GM18502 (cell line): Measurements from ENCODE around the gene IL1R2.
A peak's percentile ranks its signal among the peaks of the same experiment; 100 is the strongest.

Experiments
- ATAC-seq: cut with Tn5 transposase; IDR thresholded peaks from one replicate; pipeline ENCODE4 v1.9.1; 2021; ENCODE audit warnings: mild to moderate bottlenecking; ENCODE audit not compliant: unreplicated experiment, poor library complexity

Gene IL1R2

DNA sequence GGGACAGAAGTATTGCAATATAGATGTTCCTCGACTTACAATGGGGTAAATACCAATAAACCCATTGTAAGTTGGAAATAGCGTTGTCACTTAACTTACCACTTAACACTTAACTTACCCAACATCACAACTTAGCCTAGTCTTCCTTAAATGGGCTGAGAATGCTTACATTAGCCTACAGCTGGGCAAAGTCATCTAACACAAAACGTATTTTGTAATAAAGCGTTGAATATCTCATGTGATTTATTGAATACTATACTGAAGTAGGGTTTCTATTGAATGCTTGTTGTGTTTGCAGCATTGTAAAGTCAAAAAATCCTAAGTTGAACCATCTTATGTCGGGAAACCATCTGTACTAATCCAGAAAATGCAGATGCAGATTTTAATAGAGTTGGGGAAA is 23.6 kb downstream of the IL1R2 start:
- ATAC-seq: no peak

DNA sequence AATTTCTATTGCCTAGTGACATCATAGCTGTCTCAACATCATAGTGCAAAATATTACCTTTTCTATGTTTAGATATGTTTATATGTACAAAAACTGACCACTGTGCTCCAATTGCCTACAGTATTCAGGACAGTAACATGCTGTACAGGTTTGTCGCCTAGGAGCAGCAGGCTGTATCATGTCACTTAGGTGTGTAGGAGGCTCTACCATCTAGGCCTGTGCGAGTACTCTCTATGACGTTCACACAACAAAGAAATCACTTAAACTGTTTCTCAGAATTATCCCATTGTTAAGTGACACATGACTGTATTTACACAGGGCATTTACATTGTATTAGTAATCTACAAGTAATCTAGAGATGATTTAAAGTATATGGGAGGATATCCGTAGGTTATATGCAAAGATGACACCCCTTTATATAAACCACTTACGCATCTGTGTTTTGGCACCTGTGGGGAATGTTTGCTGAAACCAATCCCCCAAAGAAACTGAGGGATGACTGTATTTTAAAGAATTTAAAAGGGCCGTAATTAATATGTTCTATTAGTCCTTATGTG is 24.7 kb downstream of the IL1R2 start:
- ATAC-seq: no peak

DNA sequence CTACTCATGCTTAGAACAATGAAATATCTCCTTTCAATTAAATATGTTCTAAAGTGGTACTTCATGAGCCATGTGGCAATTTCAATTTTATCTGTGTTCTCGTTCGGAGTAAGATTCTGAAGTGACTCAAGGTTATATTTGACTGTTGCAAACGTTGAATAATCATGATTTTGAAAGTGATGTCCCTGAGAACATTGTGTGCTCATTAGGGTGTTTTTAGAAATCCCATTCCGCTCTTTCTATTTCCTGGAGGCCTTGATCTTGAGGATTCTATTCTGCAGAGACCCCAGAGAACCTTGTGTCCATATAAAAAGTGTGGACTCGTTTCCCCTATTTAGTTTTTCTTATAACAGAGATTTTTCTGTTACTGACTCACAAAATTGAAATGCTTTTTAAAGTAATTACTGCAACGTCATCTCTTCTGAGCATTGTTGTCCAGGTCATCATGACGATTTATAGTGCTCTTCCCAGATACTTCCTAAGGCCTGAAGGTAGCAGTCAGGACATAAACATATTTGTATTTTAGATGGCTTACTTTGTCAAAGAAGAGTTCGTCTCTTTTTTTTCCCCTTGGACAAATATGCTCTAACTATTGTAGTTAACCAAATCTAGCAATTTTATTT is 27.2 kb downstream of the IL1R2 start:
- ATAC-seq: no peak

DNA sequence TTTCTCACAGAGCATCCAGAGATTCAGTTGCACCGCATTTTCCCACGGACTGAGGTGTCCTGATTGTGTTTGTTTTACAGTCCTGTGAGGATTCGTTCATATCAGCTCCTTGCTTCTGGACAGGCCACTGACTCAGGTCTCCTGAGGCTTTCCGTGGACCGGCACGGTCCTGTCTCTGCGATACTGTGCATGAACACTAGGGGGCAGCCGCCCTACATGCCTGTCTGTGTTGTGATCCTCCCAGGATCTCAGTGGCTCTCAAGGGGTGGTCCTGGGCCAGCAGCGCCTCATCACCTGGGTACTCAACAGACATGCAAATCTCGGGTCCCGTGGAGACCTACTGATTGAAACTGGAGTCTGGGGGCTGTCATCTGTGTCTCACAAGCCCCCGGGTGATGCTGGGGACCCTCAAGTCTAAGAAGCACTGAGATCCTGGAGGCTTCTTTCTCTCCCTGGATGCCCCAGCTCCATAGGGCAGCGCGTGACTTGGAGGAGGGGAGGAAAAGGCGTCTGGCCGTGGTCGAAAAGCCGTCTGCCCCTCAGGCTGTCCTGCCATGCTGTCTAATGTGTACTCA is 28.9 kb downstream of the IL1R2 start:
- ATAC-seq: peak; percentile 75

DNA sequence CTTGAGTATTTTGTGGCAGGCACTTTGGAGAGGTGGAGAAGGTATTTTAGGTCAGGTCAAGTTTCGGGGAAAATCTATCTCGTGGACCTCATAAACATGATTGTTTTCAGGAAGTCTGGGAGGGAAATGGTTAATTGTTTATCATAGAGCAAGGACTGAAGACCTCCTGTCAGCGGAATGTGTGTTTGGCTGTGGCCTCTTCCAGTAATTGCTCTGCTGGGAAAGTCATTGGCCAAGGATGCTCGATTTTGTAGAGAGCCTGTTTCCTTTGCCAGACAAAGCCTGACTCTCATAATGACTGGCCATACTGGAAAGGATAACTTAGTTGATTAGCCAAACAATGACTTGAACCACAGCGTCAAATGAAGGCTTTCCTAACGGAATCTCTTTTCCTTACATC is 30.0 kb downstream of the IL1R2 start:
- ATAC-seq: no peak

DNA sequence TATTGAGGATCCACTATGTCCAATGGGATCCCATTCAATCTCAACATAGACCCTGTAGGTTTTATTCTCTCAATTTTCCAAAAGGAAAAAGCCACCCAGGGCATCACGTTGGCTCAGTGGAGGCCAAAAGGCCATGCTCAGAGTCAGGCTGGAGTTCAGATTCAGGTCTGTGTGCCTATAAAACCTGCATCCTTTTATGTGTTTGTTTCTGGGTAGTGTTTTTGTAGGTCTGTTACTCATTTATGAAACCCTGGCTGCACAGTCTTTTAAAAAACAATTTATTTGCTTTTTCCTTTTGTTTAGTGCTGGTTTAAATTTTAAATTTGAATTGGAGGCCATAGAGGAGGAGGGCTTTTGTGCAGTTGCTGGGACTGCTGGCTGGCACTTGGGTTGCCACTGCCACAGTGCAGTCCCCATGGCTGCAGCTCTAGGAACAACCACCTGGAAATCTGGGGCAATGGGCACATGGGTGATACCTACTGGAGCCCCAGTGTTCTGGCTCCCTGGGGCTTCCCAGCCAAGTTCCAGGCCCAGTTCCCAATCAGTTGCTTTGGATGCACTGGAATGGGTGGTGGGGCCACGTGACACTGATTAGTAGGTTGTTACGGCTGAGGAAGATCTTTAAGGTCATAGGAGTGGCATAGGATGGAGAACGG is 31.3 kb downstream of the IL1R2 start:
- ATAC-seq: no peak

DNA sequence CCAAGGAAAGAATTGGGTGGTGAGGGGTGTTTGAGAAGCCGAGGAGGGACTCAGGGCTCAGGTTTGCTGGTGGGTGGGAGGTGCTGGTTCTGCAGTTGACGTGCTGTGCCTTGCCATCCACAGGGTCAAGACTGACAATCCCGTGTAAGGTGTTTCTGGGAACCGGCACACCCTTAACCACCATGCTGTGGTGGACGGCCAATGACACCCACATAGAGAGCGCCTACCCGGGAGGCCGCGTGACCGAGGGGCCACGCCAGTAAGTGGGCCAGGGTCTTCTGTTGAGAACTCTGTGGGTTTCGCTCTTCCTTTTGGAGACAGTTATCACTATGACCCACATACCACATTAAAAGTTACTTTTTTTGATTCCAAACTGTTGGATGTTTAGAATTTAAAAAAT is 32.6 kb downstream of the IL1R2 start:
- no peak for ATAC-seq

DNA sequence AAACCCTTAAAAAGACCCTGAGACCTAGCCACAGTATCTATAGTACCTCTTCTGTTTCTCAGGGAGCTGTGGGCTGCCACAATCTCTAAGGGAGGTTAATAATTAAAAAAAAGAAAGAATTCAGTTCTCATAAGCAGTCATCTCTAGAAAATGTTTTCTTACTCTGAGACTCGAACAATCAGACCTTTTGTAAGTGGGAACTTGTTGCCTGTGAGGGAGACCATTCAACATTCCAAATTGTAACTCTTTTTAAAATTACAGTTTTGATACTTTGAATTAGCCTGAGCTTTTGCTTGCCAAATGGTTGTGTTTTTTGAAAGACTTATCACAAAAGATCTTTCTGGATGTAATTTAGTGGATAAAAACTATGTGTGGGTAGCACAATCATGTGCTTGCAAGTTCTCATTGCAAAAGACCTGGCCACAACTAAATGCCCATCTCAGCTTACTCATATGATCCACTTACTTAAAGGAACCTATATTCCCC is 33.3 kb downstream of the IL1R2 start:
- peak; percentile 63 for ATAC-seq

DNA sequence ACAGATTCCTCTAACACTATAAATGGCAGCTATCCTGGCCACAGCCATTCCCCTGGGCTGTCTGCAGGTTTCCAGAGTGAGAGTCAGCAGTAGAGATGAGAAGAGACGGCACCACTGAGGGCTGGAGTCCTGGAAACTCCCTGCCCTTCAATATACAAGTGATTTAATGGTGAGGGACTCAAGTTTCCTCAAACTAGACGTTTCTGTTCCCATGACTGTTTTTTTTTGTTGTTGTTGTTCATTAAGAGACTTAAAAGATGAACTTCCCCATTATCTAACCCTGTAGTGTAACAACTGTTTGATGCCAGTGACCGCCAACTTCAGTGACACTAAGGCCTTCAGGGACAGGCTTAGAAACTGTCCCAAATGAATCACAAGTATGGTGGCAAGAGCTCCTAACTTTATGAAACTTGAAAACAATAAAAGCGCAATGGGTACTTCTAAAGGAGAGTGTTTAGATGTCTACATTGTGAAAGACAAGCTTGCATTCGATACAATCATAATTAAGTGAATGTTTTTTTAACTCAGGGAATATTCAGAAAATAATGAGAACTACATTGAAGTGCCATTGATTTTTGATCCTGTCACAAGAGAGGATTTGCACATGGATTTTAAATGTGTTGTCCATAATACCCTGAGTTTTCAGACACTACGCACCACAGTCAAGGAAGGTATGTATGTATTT is 34.0 kb downstream of the IL1R2 start:
- peak; percentile 44 for ATAC-seq

DNA sequence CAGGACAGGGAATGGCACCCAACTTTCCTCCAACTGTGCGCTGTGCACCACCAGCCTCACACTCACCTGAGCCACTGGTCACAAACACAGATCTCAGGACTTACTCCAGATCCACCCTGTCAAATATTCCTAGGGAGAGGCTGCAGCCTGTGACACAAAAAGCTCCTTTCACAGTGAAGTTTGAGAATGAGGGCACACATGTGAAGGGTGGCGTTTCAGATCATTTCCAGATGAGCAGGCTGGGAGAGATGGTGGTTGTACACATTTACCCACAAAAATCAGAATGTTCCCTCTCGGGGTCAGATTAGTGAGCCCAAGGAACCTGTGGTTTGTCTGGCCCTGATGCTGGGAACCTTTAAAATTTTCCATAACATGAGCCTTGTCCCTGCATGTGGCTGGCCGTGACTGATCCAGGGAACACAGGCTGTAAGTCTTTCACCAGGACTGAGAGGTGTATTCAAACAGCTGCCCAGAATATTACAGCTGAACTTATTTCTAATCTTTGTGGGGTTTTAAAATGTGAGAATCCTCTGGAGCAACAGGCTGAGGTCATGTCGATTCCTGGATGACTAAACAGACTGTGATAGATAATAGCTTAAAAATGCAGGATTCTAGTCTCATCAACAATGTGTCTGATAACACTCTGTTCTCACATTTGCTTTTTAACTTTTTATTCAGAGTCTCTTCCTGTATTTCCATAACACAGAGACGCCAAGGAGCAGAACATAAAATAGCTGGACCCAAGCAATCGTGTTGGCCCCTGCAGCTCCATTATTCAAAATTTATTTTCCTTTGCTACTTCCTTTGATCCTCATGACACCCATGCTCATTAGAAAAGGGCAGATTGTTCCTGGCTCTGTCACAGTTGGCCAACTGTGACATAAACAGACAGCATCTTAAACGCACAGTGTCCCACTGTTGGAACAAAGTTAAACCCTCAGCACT is 35.5 kb downstream of the IL1R2 start:
- no peak for ATAC-seq

DNA sequence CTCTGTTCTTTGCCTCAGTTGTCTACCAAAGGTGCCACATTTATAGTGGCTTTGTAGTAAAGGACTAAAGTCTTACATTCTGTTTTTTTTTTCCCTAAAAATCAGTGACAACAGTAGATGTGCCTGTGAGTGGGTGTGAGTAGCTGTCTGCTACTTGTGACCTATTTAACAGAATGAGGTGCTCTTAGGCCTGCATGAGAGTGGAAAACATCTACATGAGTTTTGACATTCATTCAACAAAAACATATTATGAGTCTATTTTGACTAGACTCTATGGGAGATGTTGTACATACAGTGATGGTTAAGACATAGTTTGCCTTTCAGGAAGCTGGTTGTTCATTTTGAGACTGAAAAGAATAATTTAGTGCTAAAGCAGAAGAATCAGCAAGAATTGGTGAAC is 36.7 kb downstream of the IL1R2 start:
- no peak for ATAC-seq

DNA sequence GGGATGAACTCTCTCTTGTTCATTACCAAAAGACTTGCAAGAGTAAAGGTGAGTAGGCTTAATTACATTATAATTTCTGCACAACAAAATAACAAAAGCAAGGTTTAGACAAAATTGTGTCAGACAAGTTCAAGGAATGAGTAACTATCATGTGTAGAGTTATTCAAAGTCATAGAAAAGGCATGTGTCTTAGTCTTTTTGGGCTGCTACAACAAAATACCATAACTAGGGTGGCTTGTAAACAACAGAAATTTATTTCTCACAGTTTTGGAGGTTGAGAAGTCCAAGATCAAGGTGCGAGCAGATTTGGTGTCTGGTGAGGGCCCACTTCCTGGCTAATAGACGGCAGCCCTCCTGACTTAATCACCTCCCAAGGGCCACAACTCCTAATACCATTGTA is 37.6 kb downstream of the IL1R2 start:
- ATAC-seq: no peak

DNA sequence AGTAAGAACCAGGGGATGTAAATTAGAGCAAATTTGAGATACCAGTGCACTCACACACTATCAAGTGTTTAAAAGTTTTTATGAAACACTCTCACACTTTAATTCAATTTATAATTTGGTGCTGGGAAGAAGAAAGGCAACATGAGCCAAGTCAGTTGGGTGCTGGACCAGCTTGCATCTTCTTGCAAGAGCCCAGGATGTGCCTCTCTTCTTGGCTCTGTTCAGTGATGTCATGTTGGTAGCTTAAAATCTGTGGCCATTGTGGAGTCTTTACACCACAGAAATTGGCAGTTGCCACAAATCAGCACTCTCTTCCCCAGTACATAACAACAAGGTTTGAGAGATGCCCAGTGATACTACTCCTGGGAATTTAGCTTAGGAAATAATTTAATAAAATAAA is 38.2 kb downstream of the IL1R2 start:
- no peak for ATAC-seq

DNA sequence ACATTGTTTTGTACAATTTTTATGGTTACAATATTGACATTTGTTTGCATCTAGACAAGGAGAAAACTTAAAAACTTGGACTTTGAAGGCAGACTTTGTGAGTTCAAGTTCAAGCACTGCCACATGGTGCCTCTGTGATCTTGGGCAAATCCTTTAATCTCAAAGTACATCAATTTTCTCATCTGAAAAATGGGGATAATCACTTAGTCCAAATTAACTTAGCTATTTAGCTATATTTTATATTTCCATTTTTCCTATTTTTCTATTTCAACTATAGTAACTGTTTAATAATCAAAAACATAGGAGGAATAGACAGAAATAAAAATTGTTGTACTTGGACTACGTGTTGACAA is 38.7 kb downstream of the IL1R2 start:
- no peak for ATAC-seq

DNA sequence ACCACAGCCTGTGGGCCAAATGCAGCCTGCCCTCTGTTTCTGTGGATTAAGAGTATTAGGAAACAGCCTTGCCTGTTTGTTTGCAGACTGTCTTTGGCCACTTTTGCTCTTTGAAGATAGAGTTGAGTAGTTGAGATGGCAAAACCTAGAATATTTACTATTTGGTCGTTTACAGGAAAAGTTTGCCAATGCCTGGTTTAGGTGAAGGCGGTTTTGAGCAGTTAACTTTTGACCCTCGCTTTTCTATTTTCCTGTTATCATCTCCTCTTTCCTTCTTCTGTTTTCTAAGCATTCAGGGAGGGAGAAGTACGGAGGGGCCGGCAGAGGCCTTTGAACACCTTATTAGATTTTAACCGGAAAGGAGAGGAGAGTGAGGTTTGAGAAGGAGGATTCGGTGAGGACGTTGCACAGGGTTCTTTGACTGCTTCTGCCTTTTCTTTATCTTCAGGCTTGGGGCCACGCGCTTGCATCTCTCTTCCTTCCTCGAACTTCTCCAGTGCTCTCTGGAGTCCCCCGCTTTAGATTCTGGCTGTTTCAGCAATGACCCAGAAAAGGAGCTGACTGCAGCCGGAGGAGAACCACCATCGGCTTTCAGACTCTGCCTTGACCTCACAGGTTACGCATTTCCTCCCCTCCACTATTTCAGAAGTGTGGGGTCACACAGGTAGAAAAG is 39.2 kb downstream of the IL1R2 start:
- no peak for ATAC-seq

DNA sequence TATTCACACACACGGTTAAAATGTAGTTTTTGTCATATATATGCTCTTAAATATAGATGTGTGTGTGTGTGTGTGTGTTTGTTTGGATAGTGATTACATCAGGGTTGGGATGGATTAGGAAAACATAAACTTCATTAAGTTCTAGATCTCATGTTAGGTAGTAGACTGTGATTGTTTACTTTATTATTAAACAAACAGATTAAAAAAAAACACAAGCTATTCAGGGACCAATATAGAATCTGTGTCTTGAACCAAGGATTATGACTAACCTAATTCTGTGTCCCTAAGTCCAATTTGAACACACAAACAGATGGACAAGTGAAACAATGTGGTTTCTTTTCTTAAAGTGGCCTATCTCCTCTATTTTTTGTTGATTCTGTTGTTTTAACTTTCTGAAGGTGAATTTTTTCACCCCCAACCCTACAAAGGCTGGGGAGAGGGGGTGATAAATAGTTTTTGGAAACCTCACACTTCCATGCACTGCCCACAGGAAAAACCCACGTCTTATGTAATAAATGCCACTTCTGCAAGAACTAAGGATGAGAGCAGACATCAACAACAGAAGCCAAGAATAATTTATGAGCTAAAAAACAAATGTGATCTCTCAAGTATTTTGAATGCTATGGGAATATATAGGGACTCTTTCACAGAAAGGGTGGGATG is 40.7 kb downstream of the IL1R2 start:
- ATAC-seq: no peak

DNA sequence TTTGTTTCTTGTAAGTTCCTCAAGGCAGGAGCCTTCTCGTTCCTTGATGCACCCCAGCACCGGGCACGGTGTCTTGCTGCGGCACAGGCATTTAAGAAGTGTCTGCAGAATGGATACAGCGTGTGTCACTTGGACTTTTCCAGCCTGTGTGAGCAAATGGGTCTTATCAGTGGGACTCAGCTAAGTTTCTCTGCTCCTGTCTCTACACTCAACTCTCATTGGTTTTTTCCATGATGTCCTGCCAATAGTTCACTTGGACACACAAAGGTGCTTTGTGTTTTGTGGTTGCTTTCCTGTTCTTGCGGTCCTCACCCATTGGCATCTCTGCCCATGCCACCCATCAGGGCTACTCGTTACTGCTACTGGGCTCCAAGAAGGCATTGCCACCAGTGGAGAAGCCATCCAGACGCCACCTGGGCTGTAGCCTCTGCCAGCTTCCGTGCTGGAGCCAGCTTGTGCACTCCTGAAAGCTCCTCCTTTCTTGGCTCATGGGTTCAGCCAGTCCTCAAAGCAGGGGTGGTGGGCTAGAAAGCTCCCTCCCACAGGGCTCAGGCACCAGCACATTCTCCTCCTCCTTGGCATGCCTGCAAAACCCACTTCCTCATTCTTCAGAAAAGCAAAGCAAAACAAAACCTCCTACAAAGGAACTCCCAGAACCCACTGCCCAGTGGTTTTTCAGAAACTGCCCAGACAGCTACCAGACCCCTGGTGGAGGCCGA is 41.4 kb downstream of the IL1R2 start:
- ATAC-seq: peak; percentile 83
